ENCODE data around the gene PID1. TPM values are rescaled to one million over a fixed set of nuclear protein-coding genes. Genes with fewer than 3 reads are reported as not detected.

The PID1 gene
- total RNA-seq, 1 donor from 2014 or later, result not detected

- CTCF ChIA-PET, result no interaction called here
Measured at GRCh38 chr2:229218329-229218921, 52.7 kb downstream of the PID1 start.

GRCh38 chr2:229212241-229212640, 58.8 kb downstream of the PID1 start:
- H3K4me1 Mint-ChIP-seq, result no peaks in the 10 kb centered on the region
- ATAC-seq (ENCODE audit: low read depth), result no peak
- peaks cover 3% of the 10 kb centered on the region for H3K9me3 Mint-ChIP-seq
- CTCF ChIA-PET, result no interaction called here
- intact Hi-C loops (cut with micrococcal nuclease), result no loop called here
- no peak for DNase-seq
- no peak overlapping the region for H3K27ac Mint-ChIP-seq
- no peak for TF ChIP-seq CTCF (IDR thresholded peaks at IDR 0.05)
- H3K4me3 Mint-ChIP-seq, result no peak overlapping the region
- no peaks in the 10 kb centered on the region for H3K36me3 Mint-ChIP-seq (ENCODE audit: low read depth)
- no peaks in the 10 kb centered on the region for H3K27me3 Mint-ChIP-seq
- POLR2A ChIA-PET, result no interaction called here

More at GRCh38 chr2:229218329-229218921, 52.7 kb downstream of the PID1 start:
- ATAC-seq (ENCODE audit: low read depth) (no peak), DNase-seq (no peak)
- no peak overlapping the region for H3K4me3 Mint-ChIP-seq
- intact Hi-C loops (cut with micrococcal nuclease), result no loop called here
- TF ChIP-seq CTCF (IDR thresholded peaks at IDR 0.05), result no peak
- H3K36me3 Mint-ChIP-seq (ENCODE audit: low read depth), result no peaks in the 10 kb centered on the region
- no peaks in the 10 kb centered on the region for H3K27me3 Mint-ChIP-seq
- no peak overlapping the region for H3K27ac Mint-ChIP-seq
- POLR2A ChIA-PET, result no interaction called here
- H3K9me3 Mint-ChIP-seq, result peaks cover 2% of the 10 kb centered on the region
- no peaks in the 10 kb centered on the region for H3K4me1 Mint-ChIP-seq

DNA sequence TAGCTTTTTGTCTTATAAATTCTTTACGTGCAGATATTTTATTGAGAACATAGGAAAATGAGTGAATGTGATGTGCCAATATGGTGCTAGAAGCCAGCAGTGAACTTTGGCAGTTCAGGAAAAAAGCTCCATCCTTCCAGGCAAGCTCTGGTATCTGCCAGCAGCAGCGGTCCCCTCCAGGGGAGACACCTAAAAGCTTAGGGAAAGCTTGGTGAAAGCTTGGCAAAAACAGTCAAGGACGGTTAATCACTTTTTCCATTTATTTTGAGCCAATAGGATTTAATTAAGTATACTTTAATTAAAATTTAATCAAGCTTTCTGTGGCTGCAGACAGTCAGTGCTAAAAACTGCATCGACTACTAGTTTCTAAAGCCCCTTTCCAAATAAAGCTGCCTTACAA, 60.4 kb downstream of the PID1 start:
- TF ChIP-seq CTCF (IDR thresholded peaks at IDR 0.05), result no peak
- ATAC-seq (ENCODE audit: low read depth) (no peak), DNase-seq (no peak)
- H3K4me3 Mint-ChIP-seq, result no peak overlapping the region
- no peaks in the 10 kb centered on the region for H3K27me3 Mint-ChIP-seq
- ChIA-PET POLR2A (no interaction called here), CTCF (no interaction called here)
- no peaks in the 10 kb centered on the region for H3K4me1 Mint-ChIP-seq
- intact Hi-C loops (cut with micrococcal nuclease), result no loop called here
- peaks cover 3% of the 10 kb centered on the region for H3K9me3 Mint-ChIP-seq
- no peaks in the 10 kb centered on the region for H3K36me3 Mint-ChIP-seq (ENCODE audit: low read depth)
- H3K27ac Mint-ChIP-seq, result no peak overlapping the region

- no peaks in the 10 kb centered on the region for H3K36me3 Mint-ChIP-seq (ENCODE audit: low read depth)
- intact Hi-C loops (cut with micrococcal nuclease), result no loop called here
- peaks cover 3% of the 10 kb centered on the region for H3K9me3 Mint-ChIP-seq
- no peak for TF ChIP-seq CTCF (IDR thresholded peaks at IDR 0.05)
- CTCF ChIA-PET, result no interaction called here
- H3K27ac Mint-ChIP-seq, result no peak overlapping the region
- no peaks in the 10 kb centered on the region for H3K27me3 Mint-ChIP-seq
- DNase-seq (no peak), ATAC-seq (ENCODE audit: low read depth) (no peak)
- H3K4me3 Mint-ChIP-seq, result no peak overlapping the region
- POLR2A ChIA-PET, result no interaction called here
- H3K4me1 Mint-ChIP-seq, result no peaks in the 10 kb centered on the region
Measured at GRCh38 chr2:229206548-229206947, 64.5 kb downstream of the PID1 start.

GRCh38 chr2:229205704-229206103, 65.4 kb downstream of the PID1 start:
- intact Hi-C loops (cut with micrococcal nuclease), result no loop called here
- ChIA-PET CTCF (no interaction called here), POLR2A (no interaction called here)
- ATAC-seq (ENCODE audit: low read depth) (no peak), DNase-seq (no peak)
- H3K27me3 Mint-ChIP-seq, result no peaks in the 10 kb centered on the region
- TF ChIP-seq CTCF (IDR thresholded peaks at IDR 0.05), result no peak
- no peak overlapping the region for H3K27ac Mint-ChIP-seq
- peaks cover 3% of the 10 kb centered on the region for H3K9me3 Mint-ChIP-seq
- no peaks in the 10 kb centered on the region for H3K36me3 Mint-ChIP-seq (ENCODE audit: low read depth)
- no peak overlapping the region for H3K4me3 Mint-ChIP-seq
- H3K4me1 Mint-ChIP-seq, result no peaks in the 10 kb centered on the region

All from activated B cell treated with CpG ODN at 0.5 μM for 24 hours (primary cell).